GM12874 (cell line): ENCODE data around the gene TFB2M.

Source experiments
- CTCF ChIP-seq: IDR thresholded peaks from 2 replicates; pipeline ENCODE4 v1.5.1; 2011; ENCODE audit warnings: low read depth, mild to moderate bottlenecking, control low read depth, low read length, moderate library complexity; ENCODE audit not compliant: insufficient read depth

Gene TFB2M

DNA sequence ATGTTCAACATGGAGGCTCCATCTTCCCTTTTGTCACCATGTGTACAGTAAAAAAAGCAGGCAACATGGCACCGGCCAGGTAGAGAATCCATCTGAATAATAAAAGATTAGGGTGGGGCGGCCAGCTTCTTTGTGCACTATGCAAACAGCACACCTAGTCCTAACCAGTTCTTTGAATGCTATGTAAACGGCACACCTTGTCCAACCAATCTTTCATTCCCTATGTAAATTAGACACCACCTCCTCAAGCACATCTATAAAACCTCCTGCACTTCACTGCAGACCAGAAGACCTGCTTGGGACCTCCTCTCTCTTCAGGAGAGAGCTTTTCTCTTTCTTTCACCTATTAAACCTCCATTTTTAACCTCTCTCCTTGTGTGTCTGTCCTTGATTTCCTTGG is 28.2 kb downstream of the TFB2M start:
- TF ChIP-seq CTCF: no peak

GRCh38 chr1:246537441-246537840 is 28.6 kb downstream of the TFB2M start:
- no peak for TF ChIP-seq CTCF

- no peak for TF ChIP-seq CTCF
Measured at GRCh38 chr1:246534114-246534513, 31.9 kb downstream of the TFB2M start.

GRCh38 chr1:246533371-246533905 is 32.6 kb downstream of the TFB2M start:
- TF ChIP-seq CTCF: no peak

DNA sequence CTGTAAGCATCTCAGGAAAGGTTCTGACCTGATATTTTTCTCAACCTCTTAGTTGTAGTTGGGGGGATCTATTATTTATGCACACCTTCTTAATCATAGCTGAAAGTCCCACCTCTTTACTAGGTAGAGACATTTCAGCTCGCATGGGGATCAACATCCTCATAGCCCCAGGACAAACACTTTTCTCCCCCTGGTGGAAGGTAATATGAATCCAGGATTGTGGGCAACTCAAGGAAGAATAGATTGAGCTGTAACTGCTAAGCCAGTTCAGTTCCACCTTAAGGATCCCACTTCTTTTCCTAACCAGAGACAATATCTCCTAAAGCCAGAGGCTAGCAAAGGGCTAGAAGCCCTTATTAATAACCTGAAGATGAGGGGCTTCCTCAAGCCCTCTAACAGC is 33.5 kb downstream of the TFB2M start:
- no peak for TF ChIP-seq CTCF

GRCh38 chr1:246530482-246530881 is 35.6 kb downstream of the TFB2M start:
- TF ChIP-seq CTCF: no peak

- TF ChIP-seq CTCF: no peak
Measured at GRCh38 chr1:246528933-246529731, 36.9 kb downstream of the TFB2M start.
